ENCODE data around the gene CUL4A.
"Not testable (repeated sequence)": the region's sequence is repeated elsewhere in the genome, so short reads cannot be mapped to it uniquely, and the experiment has no call there.

The CUL4A gene

DNA sequence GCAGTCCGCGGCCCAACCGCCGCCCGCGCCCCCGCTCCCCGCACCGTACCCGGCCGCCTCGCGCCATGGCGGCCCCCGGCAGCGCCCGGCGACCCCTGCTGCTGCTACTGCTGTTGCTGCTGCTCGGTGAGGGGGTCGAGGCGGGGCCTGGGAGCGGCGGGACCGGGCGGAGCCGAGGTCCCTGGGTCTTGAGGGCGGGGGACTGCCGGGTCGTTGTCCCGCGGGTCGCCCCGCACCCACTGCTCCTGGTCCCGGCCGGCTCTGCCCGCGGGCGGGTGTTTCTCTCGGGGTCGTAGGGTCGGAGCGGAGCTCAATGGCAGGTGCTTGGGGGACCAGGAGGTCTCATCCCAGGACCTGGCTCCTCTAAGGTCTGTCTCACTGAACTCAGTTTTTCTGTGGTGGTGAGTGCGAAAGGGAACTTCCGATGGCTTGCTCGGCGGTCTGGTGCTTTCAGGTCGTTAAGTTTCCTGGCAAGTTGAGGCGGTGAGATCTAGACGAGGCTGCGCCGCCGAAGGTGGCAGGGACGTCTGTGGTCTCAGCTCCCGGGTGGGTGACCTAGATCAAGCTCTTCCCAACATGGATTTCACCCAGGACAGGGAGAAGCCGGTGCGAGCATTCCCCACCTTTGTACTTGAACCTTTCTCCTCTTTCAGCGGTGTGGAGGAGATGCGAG, 88.1 kb downstream of the CUL4A start:
- Histone ChIP-seq H3K4me1 (ENCODE audit: control insufficient read depth, insufficient read depth, low read length) (peaks cover 19% of the 10 kb centered on the region), H3K36me3 (ENCODE audit: control insufficient read depth, insufficient read depth, low read length, severe bottlenecking) (no peaks in the 10 kb centered on the region), H3K27me3 (replicated peaks; ENCODE audit: control insufficient read depth, insufficient read depth, low read length) (no peaks in the 10 kb centered on the region), H3K4me3 (ENCODE audit: low read length) (peak overlapping the region; percentile 88), H3K9me3 (ENCODE audit: control insufficient read depth, low read length) (no peaks in the 10 kb centered on the region), H3K9ac (ENCODE audit: low read length) (peak overlapping the region; percentile 96)
- peak; percentile 52 for DNase-seq (ENCODE audit: low read depth)

- peak overlapping the region; percentile 96 for H3K9ac ChIP-seq (ENCODE audit: low read length)
- H3K9me3 ChIP-seq (ENCODE audit: control insufficient read depth, low read length) = no peaks in the 10 kb centered on the region
- H3K27me3 ChIP-seq (replicated peaks; ENCODE audit: control insufficient read depth, insufficient read depth, low read length) = no peaks in the 10 kb centered on the region
- H3K36me3 ChIP-seq (ENCODE audit: control insufficient read depth, insufficient read depth, low read length, severe bottlenecking) = no peaks in the 10 kb centered on the region
- DNase-seq (ENCODE audit: low read depth) = peak; percentile 60
- peak overlapping the region; percentile 88 for H3K4me3 ChIP-seq (ENCODE audit: low read length)
- H3K4me1 ChIP-seq (ENCODE audit: control insufficient read depth, insufficient read depth, low read length) = peaks cover 19% of the 10 kb centered on the region
Measured at GRCh38 chr13:113298043-113298945, 88.9 kb downstream of the CUL4A start.

- peak; percentile 34 for DNase-seq (ENCODE audit: low read depth)
Measured at GRCh38 chr13:113299951-113300350, 90.5 kb downstream of the CUL4A start.

GRCh38 chr13:113302986-113303385, 93.6 kb downstream of the CUL4A start:
- DNase-seq (ENCODE audit: low read depth) = no peak
- Histone ChIP-seq H3K9ac (ENCODE audit: low read length) (no peak overlapping the region), H3K27me3 (replicated peaks; ENCODE audit: control insufficient read depth, insufficient read depth, low read length) (no peaks in the 10 kb centered on the region), H3K36me3 (ENCODE audit: control insufficient read depth, insufficient read depth, low read length, severe bottlenecking) (no peaks in the 10 kb centered on the region), H3K4me1 (ENCODE audit: control insufficient read depth, insufficient read depth, low read length) (peaks cover 27% of the 10 kb centered on the region), H3K4me3 (ENCODE audit: low read length) (no peak overlapping the region), H3K9me3 (ENCODE audit: control insufficient read depth, low read length) (no peaks in the 10 kb centered on the region)

More at GRCh38 chr13:113299951-113300350, 90.5 kb downstream of the CUL4A start:
- Histone ChIP-seq H3K4me3 (ENCODE audit: low read length) (no peak overlapping the region), H3K27me3 (replicated peaks; ENCODE audit: control insufficient read depth, insufficient read depth, low read length) (no peaks in the 10 kb centered on the region), H3K4me1 (ENCODE audit: control insufficient read depth, insufficient read depth, low read length) (peaks cover 24% of the 10 kb centered on the region), H3K36me3 (ENCODE audit: control insufficient read depth, insufficient read depth, low read length, severe bottlenecking) (no peaks in the 10 kb centered on the region), H3K9me3 (ENCODE audit: control insufficient read depth, low read length) (no peaks in the 10 kb centered on the region), H3K9ac (ENCODE audit: low read length) (no peak overlapping the region)

DNA sequence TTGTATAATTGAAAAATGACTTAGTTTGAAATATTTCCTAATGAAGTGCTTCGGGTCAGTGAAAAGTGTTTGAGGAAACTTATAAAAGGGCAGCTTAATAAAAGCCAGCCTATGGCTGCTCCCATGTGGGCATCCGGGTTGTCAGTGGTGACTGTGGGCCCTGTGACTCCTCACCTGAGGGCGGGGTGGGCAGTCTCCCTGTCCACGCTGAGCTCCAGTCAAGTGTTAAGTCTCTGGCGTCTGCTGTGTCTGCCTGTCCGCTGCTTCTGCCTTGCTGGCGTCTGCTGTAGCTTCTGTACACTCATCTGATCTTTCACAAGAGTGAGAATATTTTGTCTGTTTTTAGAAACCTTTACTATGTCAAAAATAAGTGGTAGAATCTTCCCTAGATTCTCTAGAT, 94.7 kb downstream of the CUL4A start:
- H3K9me3 ChIP-seq (ENCODE audit: control insufficient read depth, low read length) = no peaks in the 10 kb centered on the region
- no peaks in the 10 kb centered on the region for H3K36me3 ChIP-seq (ENCODE audit: control insufficient read depth, insufficient read depth, low read length, severe bottlenecking)
- no peak overlapping the region for H3K9ac ChIP-seq (ENCODE audit: low read length)
- H3K4me1 ChIP-seq (ENCODE audit: control insufficient read depth, insufficient read depth, low read length) = peaks cover 19% of the 10 kb centered on the region
- no peaks in the 10 kb centered on the region for H3K27me3 ChIP-seq (replicated peaks; ENCODE audit: control insufficient read depth, insufficient read depth, low read length)
- no peak overlapping the region for H3K4me3 ChIP-seq (ENCODE audit: low read length)
- DNase-seq (ENCODE audit: low read depth) = no peak

DNA sequence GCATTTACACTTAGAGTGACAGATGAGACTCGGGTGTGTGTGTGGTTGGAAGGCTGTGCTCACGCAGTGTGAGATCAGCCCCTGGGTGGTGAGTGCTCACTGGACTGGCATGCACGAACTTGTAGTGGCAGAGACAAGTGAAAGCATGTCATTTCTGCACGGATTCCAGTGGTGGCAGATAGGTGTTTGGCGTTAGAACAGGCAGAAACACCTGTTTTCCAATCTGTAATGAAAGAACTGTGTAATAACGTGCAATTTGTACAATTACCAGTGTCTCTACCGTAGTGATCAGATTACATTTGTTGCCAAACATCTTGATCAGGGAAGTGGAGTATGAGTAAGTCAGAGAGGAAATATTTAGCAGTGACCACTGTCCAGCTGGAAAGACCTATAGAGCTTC, 95.8 kb downstream of the CUL4A start:
- Histone ChIP-seq H3K4me1 (ENCODE audit: control insufficient read depth, insufficient read depth, low read length) (peaks cover 13% of the 10 kb centered on the region), H3K27me3 (replicated peaks; ENCODE audit: control insufficient read depth, insufficient read depth, low read length) (no peaks in the 10 kb centered on the region), H3K36me3 (ENCODE audit: control insufficient read depth, insufficient read depth, low read length, severe bottlenecking) (peaks cover 5% of the 10 kb centered on the region), H3K9me3 (ENCODE audit: control insufficient read depth, low read length) (no peaks in the 10 kb centered on the region), H3K4me3 (ENCODE audit: low read length) (no peak overlapping the region), H3K9ac (ENCODE audit: low read length) (no peak overlapping the region)
- DNase-seq (ENCODE audit: low read depth) = peak; percentile 40

DNA sequence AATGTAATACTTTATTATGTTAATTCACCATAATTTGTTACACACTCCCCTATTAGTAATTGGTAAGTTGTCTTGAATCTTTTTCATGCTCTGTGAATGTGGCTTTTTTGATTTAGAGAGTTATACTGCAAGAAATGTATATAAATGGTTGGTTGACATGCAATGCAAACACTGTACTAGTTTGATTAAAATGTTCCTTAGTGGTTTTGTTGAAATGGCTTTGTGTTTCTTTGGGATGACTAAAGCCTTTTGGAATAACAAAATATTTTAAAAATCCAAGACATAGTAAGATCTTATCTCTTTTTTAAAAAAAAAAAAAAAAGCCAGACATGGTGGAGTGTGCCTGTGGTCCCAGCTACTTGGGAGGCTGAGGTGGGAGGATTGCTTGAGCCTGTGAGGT, 98.1 kb downstream of the CUL4A start:
- Histone ChIP-seq H3K4me3 (ENCODE audit: low read length) (no peak overlapping the region), H3K9ac (ENCODE audit: low read length) (no peak overlapping the region), H3K36me3 (ENCODE audit: control insufficient read depth, insufficient read depth, low read length, severe bottlenecking) (peaks cover 26% of the 10 kb centered on the region), H3K4me1 (ENCODE audit: control insufficient read depth, insufficient read depth, low read length) (peaks cover 13% of the 10 kb centered on the region), H3K27me3 (replicated peaks; ENCODE audit: control insufficient read depth, insufficient read depth, low read length) (no peaks in the 10 kb centered on the region), H3K9me3 (ENCODE audit: control insufficient read depth, low read length) (no peaks in the 10 kb centered on the region)
- DNase-seq (ENCODE audit: low read depth) = peak; percentile 33

DNA sequence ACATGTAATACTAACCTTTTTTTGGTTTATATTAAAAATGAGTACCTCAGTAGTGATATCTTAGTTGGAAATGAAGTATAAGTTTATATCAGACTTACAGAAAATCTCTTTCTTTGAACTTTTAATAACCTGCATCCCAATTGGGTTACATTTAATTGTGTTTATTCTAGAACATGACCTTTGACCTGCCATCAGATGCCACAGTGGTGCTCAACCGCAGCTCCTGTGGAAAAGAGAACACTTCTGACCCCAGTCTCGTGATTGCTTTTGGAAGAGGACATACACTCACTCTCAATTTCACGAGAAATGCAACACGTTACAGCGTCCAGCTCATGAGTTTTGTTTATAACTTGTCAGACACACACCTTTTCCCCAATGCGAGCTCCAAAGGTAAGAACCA, 100.1 kb downstream of the CUL4A start:
- H3K9me3 ChIP-seq (ENCODE audit: control insufficient read depth, low read length) = no peaks in the 10 kb centered on the region
- H3K4me1 ChIP-seq (ENCODE audit: control insufficient read depth, insufficient read depth, low read length) = peaks cover 9% of the 10 kb centered on the region
- no peak overlapping the region for H3K9ac ChIP-seq (ENCODE audit: low read length)
- peaks cover 31% of the 10 kb centered on the region for H3K36me3 ChIP-seq (ENCODE audit: control insufficient read depth, insufficient read depth, low read length, severe bottlenecking)
- no peak overlapping the region for H3K4me3 ChIP-seq (ENCODE audit: low read length)
- DNase-seq (ENCODE audit: low read depth) = no peak
- no peaks in the 10 kb centered on the region for H3K27me3 ChIP-seq (replicated peaks; ENCODE audit: control insufficient read depth, insufficient read depth, low read length)

- not testable (repeated sequence) for H3K4me1 ChIP-seq (ENCODE audit: control insufficient read depth, insufficient read depth, low read length); H3K27me3 ChIP-seq (replicated peaks; ENCODE audit: control insufficient read depth, insufficient read depth, low read length); H3K9me3 ChIP-seq (ENCODE audit: control insufficient read depth, low read length); H3K4me3 ChIP-seq (ENCODE audit: low read length); H3K9ac ChIP-seq (ENCODE audit: low read length); DNase-seq (ENCODE audit: low read depth)
- peaks cover 51% of the 10 kb centered on the region for H3K36me3 ChIP-seq (ENCODE audit: control insufficient read depth, insufficient read depth, low read length, severe bottlenecking)
Measured at GRCh38 chr13:113314112-113314511, 104.7 kb downstream of the CUL4A start.

DNA sequence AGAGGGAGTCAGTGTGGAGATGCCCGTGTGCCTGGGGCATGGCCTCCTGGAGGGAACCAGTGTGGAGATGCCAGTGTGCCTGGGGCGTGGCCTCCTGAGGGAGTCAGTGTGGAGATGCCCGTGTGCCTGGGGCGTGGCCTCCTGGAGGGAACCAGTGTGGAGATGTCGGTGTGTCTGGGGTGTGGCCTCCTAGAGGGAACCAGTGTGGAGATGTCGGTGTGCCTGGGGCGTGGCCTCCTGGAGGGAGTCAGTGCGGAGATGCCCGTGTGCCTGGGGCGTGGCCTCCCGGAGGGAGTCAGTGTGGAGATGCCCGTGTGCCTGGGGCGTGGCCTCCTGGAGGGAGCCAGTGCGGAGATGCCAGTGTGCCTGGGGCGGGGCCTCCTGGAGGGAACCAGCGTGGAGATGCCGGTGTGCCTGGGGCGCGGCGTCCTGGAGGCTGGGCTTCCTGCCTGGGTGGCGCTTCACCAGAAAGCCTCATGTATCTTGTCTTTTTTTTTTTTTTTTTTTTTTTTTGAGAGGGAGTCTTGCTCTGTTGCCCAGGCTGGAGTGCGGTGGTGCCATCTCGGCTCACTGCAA, 105.6 kb downstream of the CUL4A start:
- not testable (repeated sequence) for DNase-seq (ENCODE audit: low read depth); H3K4me3 ChIP-seq (ENCODE audit: low read length); H3K9ac ChIP-seq (ENCODE audit: low read length); H3K27me3 ChIP-seq (replicated peaks; ENCODE audit: control insufficient read depth, insufficient read depth, low read length); H3K9me3 ChIP-seq (ENCODE audit: control insufficient read depth, low read length); H3K4me1 ChIP-seq (ENCODE audit: control insufficient read depth, insufficient read depth, low read length)
- peaks cover 55% of the 10 kb centered on the region for H3K36me3 ChIP-seq (ENCODE audit: control insufficient read depth, insufficient read depth, low read length, severe bottlenecking)

- Histone ChIP-seq H3K9ac (ENCODE audit: low read length) (no peak overlapping the region), H3K36me3 (ENCODE audit: control insufficient read depth, insufficient read depth, low read length, severe bottlenecking) (peaks cover 58% of the 10 kb centered on the region), H3K4me3 (ENCODE audit: low read length) (no peak overlapping the region), H3K27me3 (replicated peaks; ENCODE audit: control insufficient read depth, insufficient read depth, low read length) (no peaks in the 10 kb centered on the region), H3K4me1 (ENCODE audit: control insufficient read depth, insufficient read depth, low read length) (no peaks in the 10 kb centered on the region), H3K9me3 (ENCODE audit: control insufficient read depth, low read length) (no peaks in the 10 kb centered on the region)
- DNase-seq (ENCODE audit: low read depth) = no peak
Measured at GRCh38 chr13:113315992-113316391, 106.6 kb downstream of the CUL4A start.

Measured in adipocyte (in vitro differentiated cells).